Pulmonary artery endothelial cell (primary cell): ENCODE measurements around the gene SH2D1A. TPM values are rescaled to one million over a fixed set of nuclear protein-coding genes. Genes with fewer than 3 reads are reported as not detected.

ENCODE experiments used
- DNase-seq: peaks from one replicate; pipeline ENCODE4 v3.0.0-alpha.2; 2011; ENCODE audit warnings: low read depth, low spot score
- total RNA-seq: library from RNA; depleted of rRNA; stranded (reverse); fragments of >200 nt; gene quantifications from 2 replicates; pipeline ENCODE4 v1.2.3, GENCODE V29; 2014

The SH2D1A gene
- total RNA-seq, 1 donor from 2014 or later, result not detected

DNA sequence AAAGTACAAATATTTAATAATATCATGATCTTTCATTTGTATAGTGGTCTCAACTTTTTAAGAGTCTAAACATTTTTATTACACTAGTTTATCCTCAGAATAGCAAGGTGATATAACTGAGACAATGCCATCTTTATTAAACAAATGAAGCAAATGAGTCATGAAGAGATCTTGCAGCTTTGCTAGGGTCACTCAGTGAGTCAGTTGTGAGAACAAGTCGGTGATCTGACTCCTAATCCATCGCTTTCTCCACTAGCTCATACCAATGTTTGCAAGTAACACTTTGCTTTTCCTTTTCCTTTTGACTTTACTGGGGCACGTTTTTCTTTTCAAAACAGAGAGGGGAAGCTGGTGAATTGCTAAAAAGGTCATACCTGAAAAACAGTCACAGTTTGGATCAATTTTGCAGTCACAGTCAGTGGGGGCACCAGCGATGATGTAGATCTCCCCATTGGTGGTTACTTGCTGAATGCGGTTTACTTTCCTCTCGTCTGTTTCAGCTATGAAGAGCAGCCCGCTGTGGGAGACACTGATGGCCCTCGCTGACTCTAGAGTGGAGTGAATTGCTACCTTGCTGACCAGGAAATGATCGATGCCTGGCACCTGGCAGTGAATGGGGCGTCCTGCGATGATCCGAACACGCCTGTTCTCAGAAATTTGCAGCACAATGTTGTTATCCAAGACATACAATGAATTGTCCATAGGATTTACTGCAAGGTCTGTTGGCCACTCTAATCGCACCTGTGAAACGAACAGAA, 75.7 kb downstream of the SH2D1A start:
- no peak for DNase-seq

Other genes starting within 250 kb of the SH2D1A start
- not detected in 2 replicates for gene TEX13D, start 13.9 kb upstream of the SH2D1A start, total RNA-seq